ENCODE results near the gene WASF3.

Gene WASF3

DNA sequence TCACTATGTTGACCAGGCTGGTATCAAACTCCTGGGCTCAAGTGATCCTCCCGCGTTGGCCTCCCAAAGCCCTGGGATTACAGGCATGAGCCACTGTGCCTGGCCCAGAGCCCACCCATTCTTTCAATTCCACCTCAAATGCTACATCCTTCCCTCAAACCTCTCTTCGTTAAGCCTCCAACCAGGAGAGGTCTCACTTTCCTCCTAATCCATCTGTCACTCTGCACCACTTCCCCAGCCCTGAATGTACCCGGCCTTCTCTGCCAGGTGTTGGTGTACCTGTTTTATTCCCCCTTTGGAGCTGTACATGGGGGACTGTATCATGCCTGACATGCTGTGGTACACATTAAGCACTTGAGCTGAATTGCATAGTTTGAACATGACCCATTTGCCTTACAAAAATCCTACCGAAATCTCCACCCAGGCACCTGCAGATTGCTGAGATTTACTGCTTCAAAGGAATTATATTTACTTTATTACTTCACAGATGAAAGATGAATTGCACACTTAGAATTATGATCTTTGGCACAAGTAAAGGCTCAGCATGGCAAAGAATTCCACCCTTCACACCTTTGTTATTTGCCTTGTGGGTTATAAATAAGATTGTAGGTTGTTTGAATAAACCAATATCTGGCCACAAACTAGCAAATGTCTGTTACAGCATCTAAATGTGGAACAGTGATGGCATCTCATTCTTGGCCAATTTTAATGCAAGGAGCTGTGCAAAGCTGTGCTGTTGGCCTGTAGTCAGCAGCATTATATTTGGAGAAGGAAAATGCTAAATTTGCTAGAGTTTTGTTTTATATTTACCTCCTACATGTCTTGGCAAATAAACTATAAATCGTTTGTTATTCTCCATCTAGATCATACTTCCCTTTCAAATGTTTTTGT is 15.6 kb upstream of the WASF3 start:
- DNase-seq, result no peak
- in situ Hi-C loops (cut with HindIII; ENCODE audit: low pct_ligation_motif_present, low pct_unique_long_range_greater_than_20kb, low sequenced_read_pairs), result no loop called here

DNA sequence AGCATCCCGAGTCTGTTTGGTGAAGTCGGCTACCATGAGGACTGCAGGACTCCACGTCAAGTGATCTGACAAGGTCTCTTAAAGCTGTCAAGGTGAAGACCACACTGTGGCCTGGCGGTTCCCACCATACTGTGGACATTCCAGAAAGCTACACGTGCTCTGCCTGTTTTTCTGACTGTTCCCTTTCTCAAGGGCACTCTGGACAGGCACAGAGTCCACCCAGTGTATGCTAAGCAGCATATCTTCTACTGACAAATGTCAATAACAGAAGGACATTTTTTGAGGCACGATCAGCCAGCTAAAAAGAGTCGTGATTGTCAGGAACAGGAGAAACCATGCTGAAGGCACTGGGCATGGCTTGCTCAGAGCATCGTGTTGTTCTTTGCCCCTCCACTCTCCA is 12.8 kb upstream of the WASF3 start:
- DNase-seq, result no peak
- in situ Hi-C loops (cut with HindIII; ENCODE audit: low pct_ligation_motif_present, low pct_unique_long_range_greater_than_20kb, low sequenced_read_pairs), result no loop called here

DNA sequence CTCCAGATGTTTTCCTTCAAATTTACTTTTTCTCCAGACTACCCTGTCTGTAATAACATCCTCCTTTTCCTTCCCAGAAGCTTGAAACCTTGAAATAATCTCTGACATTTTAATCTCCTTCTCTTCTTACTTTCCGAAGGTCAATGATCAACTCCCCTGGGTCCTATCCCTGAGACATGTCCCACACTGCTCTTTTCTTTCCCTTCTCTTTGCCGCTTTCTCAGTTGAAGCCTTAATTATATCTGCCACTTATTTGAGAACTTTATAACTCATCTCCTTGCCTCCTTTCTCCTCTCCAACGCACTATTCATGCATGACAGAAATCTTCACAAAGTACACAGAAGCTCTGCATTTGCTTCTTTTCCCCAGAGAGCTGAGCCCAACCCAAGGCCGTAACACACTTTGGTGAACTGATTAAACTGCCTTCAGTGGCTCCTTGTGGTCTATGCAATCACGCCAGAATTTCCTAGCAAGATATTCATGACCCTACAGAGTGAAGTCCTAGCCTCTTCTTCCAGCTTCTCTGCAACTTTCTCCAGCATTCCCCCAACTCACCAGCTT is 9.2 kb upstream of the WASF3 start:
- in situ Hi-C loops (cut with HindIII; ENCODE audit: low pct_ligation_motif_present, low pct_unique_long_range_greater_than_20kb, low sequenced_read_pairs), result no loop called here
- DNase-seq, result no peak

GRCh38 chr13:26549713-26550112 is 7.8 kb upstream of the WASF3 start:
- DNase-seq, result no peak
- in situ Hi-C loops (cut with HindIII; ENCODE audit: low pct_ligation_motif_present, low pct_unique_long_range_greater_than_20kb, low sequenced_read_pairs), result no loop called here

DNA sequence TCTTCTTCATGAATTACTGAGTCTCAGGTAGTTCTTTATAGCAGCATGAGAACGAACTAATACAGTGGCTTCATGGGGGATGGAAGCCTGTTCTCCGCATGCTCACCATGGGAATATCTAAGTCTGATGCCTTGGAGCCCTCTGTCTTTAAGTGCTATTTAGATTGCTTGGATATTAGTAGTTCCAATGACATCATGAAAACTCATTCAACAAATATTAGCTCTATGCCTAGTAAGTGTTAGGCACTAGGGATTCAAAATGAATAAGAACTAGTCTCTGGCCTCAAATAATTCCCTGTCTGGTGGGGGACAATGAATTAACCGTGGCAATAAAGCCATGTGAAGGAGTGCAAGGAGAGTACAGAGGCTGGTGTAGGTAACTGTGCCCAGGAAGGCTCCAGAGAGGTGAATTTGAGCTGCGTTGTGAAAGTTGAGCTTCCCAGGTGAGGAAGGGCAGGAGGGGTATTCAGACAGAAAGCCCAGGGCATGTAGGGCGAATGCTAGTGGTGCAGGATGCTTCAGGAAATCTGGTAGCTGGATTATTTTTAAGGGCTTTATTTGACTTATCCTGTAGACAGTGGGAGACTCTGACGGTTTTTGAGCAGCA is 6.1 kb upstream of the WASF3 start:
- no peak for DNase-seq
- in situ Hi-C loops (cut with HindIII; ENCODE audit: low pct_ligation_motif_present, low pct_unique_long_range_greater_than_20kb, low sequenced_read_pairs), result no loop called here

- in situ Hi-C loops (cut with HindIII; ENCODE audit: low pct_ligation_motif_present, low pct_unique_long_range_greater_than_20kb, low sequenced_read_pairs), result no loop called here
- no peak for DNase-seq
Measured at GRCh38 chr13:26555413-26555812, 2.1 kb upstream of the WASF3 start.

- DNase-seq, result no peak
Measured at GRCh38 chr13:26557051-26557392, 461 bp upstream of the WASF3 start.

DNA sequence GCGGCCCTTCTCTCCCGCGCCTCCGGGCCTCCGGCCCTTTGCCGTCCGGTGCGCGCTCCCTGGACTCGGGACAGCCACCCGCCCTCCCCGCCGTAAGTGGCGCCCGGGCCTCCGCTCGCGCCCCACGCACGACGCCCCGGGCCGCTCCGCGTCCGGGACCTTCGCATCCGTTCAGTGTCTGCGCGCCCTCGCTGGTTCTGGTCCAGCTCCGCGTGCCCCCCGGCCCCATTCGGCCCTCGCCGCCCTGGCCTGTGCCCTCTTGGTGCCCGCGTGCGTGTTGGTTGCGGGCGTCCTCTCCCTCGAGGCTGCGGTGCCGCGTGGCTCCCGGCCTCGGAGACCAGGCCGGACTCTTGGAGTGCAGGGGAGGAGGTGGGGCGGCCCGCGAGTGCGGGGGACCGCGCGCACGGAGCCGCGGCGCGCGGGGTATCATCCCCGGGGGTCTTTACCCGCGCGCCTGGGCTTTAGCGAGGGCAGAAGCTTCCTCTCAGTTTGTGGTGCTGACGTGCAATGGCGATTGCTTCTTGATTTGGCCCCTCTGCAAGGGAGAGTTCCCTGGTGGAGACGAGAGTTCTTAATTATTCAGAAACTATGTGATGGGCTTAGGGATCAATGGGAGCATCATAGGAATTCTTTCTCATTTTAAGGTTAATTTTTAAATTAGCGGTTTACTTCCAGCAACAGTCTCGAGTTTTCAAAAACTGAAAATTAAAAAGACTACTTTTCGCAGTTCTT is 757 bp downstream of the WASF3 start:
- in situ Hi-C loops (cut with HindIII; ENCODE audit: low pct_ligation_motif_present, low pct_unique_long_range_greater_than_20kb, low sequenced_read_pairs), result no loop called here
- DNase-seq, result no peak

More at GRCh38 chr13:26557051-26557392, 461 bp upstream of the WASF3 start:
- in situ Hi-C loops (cut with HindIII; ENCODE audit: low pct_ligation_motif_present, low pct_unique_long_range_greater_than_20kb, low sequenced_read_pairs), result no loop called here

DNA sequence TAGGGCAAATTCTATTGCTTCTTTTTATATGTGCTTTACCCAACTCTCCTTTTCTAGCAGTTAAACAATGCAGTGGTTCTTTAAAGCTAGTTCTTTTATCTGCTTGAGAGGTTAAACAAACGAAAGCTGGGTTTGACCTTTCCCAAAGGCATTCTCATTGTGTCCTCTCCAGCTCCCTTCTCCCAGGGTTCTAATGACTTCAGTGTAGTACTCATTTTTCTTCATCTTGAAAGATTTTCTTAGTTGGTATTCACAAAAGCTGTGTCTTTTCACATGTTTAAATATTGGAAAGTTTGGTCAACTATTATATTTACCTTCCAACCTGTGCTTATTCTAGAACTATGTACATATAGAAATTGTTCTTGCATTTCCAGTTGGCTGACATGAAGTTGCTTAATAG is 1.5 kb downstream of the WASF3 start:
- in situ Hi-C loops (cut with HindIII; ENCODE audit: low pct_ligation_motif_present, low pct_unique_long_range_greater_than_20kb, low sequenced_read_pairs), result no loop called here
- DNase-seq, result no peak

DNA sequence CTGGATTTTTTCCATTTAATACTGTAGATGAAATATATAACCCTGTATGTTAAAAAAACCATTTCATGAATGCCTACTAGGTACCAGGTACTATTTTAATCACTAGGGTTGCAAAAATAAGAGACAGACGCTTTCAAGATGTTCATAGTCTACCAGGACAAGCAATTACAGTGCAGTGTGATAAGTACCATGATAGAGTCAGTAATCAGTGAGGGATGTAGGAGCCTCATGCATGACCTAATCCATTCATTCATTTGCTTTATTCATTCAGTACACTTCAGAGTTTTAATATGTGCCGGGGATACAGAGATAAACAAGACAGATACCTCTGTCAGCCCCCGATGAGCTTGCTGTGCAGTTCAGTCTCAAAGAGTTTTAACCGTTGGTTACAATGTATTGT is 3.0 kb downstream of the WASF3 start:
- no peak for DNase-seq
- in situ Hi-C loops (cut with HindIII; ENCODE audit: low pct_ligation_motif_present, low pct_unique_long_range_greater_than_20kb, low sequenced_read_pairs), result no loop called here

GRCh38 chr13:26561067-26561466 is 3.6 kb downstream of the WASF3 start:
- no peak for DNase-seq

GRCh38 chr13:26561651-26562511 is 4.4 kb downstream of the WASF3 start:
- in situ Hi-C loops (cut with HindIII; ENCODE audit: low pct_ligation_motif_present, low pct_unique_long_range_greater_than_20kb, low sequenced_read_pairs), result no loop called here
- DNase-seq, result no peak

More at GRCh38 chr13:26561067-26561466, 3.6 kb downstream of the WASF3 start:
- in situ Hi-C loops (cut with HindIII; ENCODE audit: low pct_ligation_motif_present, low pct_unique_long_range_greater_than_20kb, low sequenced_read_pairs), result no loop called here

DNA sequence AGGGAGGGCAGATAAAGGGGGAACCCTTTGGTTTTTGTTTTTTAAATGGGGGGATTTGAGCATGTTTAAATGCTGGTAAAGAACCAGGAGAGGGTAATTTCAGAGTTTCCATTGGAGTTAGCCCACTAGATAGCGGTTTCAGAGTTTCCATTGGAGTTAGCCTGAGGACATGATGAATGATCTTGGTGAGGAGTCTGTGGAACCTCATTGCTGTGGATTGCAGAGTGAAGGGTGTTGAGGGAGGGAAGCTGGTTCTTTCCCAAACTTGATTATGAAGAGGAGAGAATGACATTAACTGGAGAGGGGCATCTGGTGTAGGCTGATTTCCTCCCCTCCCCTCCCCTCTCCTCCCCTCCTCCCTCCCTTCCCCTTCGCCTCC is 5.0 kb downstream of the WASF3 start:
- DNase-seq, result no peak
- in situ Hi-C loops (cut with HindIII; ENCODE audit: low pct_ligation_motif_present, low pct_unique_long_range_greater_than_20kb, low sequenced_read_pairs), result no loop called here

DNA sequence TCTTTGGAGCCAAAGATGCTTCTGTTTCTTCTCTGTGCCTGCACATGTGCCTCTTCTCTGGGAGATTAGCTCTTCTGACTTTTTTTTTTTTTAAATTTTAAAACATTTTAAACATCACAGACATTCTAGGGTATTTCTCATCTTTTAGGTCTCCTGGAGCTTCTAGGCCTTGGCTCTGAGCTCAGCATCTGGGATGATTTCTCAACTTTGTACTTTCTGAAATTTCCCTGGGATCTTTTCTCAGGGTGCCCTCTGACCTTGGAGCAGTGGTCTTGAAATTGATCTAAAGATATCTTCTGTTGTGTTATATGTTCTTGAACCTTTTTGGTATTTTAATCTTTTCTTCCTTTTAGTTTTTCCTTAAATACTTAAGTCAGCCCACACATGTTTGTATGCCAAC is 6.2 kb downstream of the WASF3 start:
- DNase-seq, result no peak
- in situ Hi-C loops (cut with HindIII; ENCODE audit: low pct_ligation_motif_present, low pct_unique_long_range_greater_than_20kb, low sequenced_read_pairs), result no loop called here

DNA sequence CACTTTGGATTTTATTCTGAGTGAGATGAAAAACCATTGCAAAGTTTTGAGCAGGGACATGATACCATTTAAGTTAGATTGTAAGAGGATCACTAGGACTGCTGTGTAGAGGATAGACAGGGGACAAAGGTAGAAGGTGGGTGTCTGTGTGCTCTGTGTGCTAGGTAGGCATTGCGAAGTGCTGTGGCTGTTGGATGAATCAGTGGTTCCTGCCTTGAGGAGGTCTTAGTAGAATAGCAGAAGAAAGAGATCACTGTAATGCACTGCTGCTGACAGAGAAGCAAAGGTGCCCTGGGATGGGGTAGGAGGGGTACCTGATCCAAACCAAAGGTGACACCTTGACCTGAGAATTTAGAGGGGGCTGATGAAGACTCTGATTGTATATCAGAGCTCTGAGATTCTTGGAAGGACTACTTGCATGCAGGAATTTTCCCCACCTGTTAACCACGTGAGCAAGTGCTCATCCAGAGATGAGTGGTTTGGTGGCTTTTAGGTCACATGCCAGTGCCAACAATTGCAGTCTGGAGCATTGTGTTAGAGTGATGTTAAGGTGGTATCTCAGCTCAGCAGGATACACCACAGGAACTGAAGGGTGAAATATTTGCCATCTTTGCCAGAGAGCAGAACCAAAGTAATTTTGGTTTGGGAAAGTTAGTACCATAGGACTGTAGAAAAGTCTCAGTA is 10.8 kb downstream of the WASF3 start:
- no peak for DNase-seq
- in situ Hi-C loops (cut with HindIII; ENCODE audit: low pct_ligation_motif_present, low pct_unique_long_range_greater_than_20kb, low sequenced_read_pairs), result no loop called here

GRCh38 chr13:26571518-26571917 is 14.0 kb downstream of the WASF3 start:
- no peak for DNase-seq
- in situ Hi-C loops (cut with HindIII; ENCODE audit: low pct_ligation_motif_present, low pct_unique_long_range_greater_than_20kb, low sequenced_read_pairs), result no loop called here

DNA sequence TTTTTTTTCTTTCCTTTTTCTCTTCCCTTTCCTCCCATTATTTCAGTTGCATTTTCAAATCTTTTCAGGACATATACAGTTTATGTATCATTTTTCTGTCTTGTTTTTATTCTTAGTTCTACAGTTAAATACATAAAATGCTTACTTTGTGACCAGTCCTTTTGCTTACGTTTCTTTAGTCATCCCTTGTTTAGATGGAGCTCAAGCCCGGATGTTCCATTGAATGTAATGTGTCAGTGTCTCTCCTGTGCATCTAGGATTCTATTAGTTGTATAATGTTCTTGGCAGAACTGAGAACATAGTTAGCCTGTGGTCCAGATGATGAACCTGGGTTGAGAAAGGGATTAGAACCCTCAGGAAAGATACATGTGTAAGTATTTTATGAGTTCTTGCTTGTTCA is 17.8 kb downstream of the WASF3 start:
- in situ Hi-C loops (cut with HindIII; ENCODE audit: low pct_ligation_motif_present, low pct_unique_long_range_greater_than_20kb, low sequenced_read_pairs), result no loop called here
- DNase-seq, result no peak

- no peak for DNase-seq
Measured at GRCh38 chr13:26579580-26579979, 22.1 kb downstream of the WASF3 start.

More at GRCh38 chr13:26579580-26579979, 22.1 kb downstream of the WASF3 start:
- in situ Hi-C loops (cut with HindIII; ENCODE audit: low pct_ligation_motif_present, low pct_unique_long_range_greater_than_20kb, low sequenced_read_pairs), result no loop called here

Data from ACHN (cell line).